Measurements from ENCODE around the gene ZFYVE19.

GRCh38 chr15:40850576-40851112 is 43.8 kb downstream of the ZFYVE19 start:
- TF ChIP-seq CTCF (IDR thresholded peaks at IDR 0.05): no peak
- TF ChIP-seq POLR2AphosphoS5 (IDR thresholded peaks at IDR 0.05; ENCODE audit: insufficient read depth in 1 of 2, low read depth in 1 of 2): no peak
